HG03565 (cell line): ENCODE measurements around the gene CCT6A.
A peak's percentile ranks its signal among the peaks of the same experiment; 100 is the strongest.
"Not testable (repeated sequence)": the region's sequence is repeated elsewhere in the genome, so short reads cannot be mapped to it uniquely, and the experiment has no call there.

Source experiments
- ATAC-seq: cut with Tn5 transposase; IDR thresholded peaks from one replicate; pipeline ENCODE4 v1.9.1; 2021; ENCODE audit warnings: mild to moderate bottlenecking, moderate library complexity; ENCODE audit not compliant: unreplicated experiment

The CCT6A gene

GRCh38 chr7:56048763-56049162 is 2.8 kb upstream of the CCT6A start:
- not testable (repeated sequence) for ATAC-seq

GRCh38 chr7:56051053-56051338 is 569 bp upstream of the CCT6A start:
- no peak for ATAC-seq

- no peak for ATAC-seq
These were observed 1.8 kb downstream of the CCT6A start for GRCh38 chr7:56053379-56053778.

- ATAC-seq: no peak
These were observed 2.4 kb downstream of the CCT6A start for GRCh38 chr7:56053993-56054392.

GRCh38 chr7:56062382-56062781 is 10.8 kb downstream of the CCT6A start:
- no peak for ATAC-seq

GRCh38 chr7:56063500-56063881 is 11.9 kb downstream of the CCT6A start:
- no peak for ATAC-seq

GRCh38 chr7:56063882-56064625 is 12.5 kb downstream of the CCT6A start, which contains the start of gene SUMF2:
Gene SUMF2 (plus strand): TSS chr7:56064286. CDS start chr7:56064312, 26 bp downstream.
- peak; percentile 75 for ATAC-seq

- not testable (repeated sequence) for ATAC-seq
These were observed 14.8 kb downstream of the CCT6A start for GRCh38 chr7:56066376-56066775.

- peak; percentile 86 for ATAC-seq
These were observed 22.8 kb downstream of the CCT6A start for GRCh38 chr7:56074371-56074791.

- ATAC-seq: no peak
These were observed 26.1 kb downstream of the CCT6A start for GRCh38 chr7:56077681-56078080.

GRCh38 chr7:56078196-56078595 is 26.6 kb downstream of the CCT6A start:
- ATAC-seq: no peak

GRCh38 chr7:56079450-56080185 is 28.1 kb downstream of the CCT6A start:
- ATAC-seq: no peak

GRCh38 chr7:56080726-56081435 is 29.3 kb downstream of the CCT6A start:
- ATAC-seq: not testable (repeated sequence)

GRCh38 chr7:56081626-56082340 is 30.2 kb downstream of the CCT6A start:
- no peak for ATAC-seq

GRCh38 chr7:56083150-56083785 is 31.7 kb downstream of the CCT6A start:
- ATAC-seq: no peak

- no peak for ATAC-seq
These were observed 35.2 kb downstream of the CCT6A start for GRCh38 chr7:56086761-56087160.

GRCh38 chr7:56087445-56087844 is 35.9 kb downstream of the CCT6A start:
- no peak for ATAC-seq

GRCh38 chr7:56091591-56091990 is 40.0 kb downstream of the CCT6A start:
- no peak for ATAC-seq

GRCh38 chr7:56092388-56092787 is 40.8 kb downstream of the CCT6A start:
- ATAC-seq: not testable (repeated sequence)

GRCh38 chr7:56092789-56093531 is 41.4 kb downstream of the CCT6A start, which contains the start of gene PHKG1:
Gene PHKG1 (minus strand): TSS chr7:56092952. CDS start chr7:56088941, 4,011 bp downstream.
- no peak for ATAC-seq
